ENCODE results near the gene CDC42BPB.
"Not testable (repeated sequence)": the region's sequence is repeated elsewhere in the genome, so short reads cannot be mapped to it uniquely, and the experiment has no call there.

Gene CDC42BPB

GRCh38 chr14:103028772-103029171, 28.6 kb downstream of the CDC42BPB start:
- Histone ChIP-seq H3K79me2 (ENCODE audit: low read length) (no peaks in the 10 kb centered on the region), H3K27ac (ENCODE audit: low read length) (no peak overlapping the region), H3K9ac (ENCODE audit: low read length) (no peak overlapping the region), H3K36me3 (replicated peaks; ENCODE audit: low read depth, low read length) (no peaks in the 10 kb centered on the region), H3K4me1 (ENCODE audit: low read length) (no peaks in the 10 kb centered on the region), H3K4me3 (ENCODE audit: low read length) (no peak overlapping the region), H2AFZ (ENCODE audit: low read depth, low read length) (no peak overlapping the region), H4K20me1 (ENCODE audit: insufficient read depth, low read length) (no peaks in the 10 kb centered on the region), H3K4me2 (ENCODE audit: low read length) (no peak overlapping the region), H3K27me3 (ENCODE audit: low read depth, low read length) (peaks cover 4% of the 10 kb centered on the region; the same call in 1 of the 2 replicates), H3K9me3 (ENCODE audit: insufficient read depth, low read length) (no peaks in the 10 kb centered on the region)
- TF ChIP-seq EZH2phosphoT487 (IDR thresholded peaks at IDR 0.05; ENCODE audit: low read depth) = no peak
- TF ChIP-seq CTCF (IDR thresholded peaks at IDR 0.05; ENCODE audit: low read depth, low read length) = no peak

- Histone ChIP-seq H3K27me3 (ENCODE audit: low read depth, low read length) (peaks cover 4% of the 10 kb centered on the region; the same call in 1 of the 2 replicates), H3K79me2 (ENCODE audit: low read length) (no peaks in the 10 kb centered on the region), H3K4me2 (ENCODE audit: low read length) (no peak overlapping the region), H3K4me3 (ENCODE audit: low read length) (no peak overlapping the region), H3K4me1 (ENCODE audit: low read length) (no peaks in the 10 kb centered on the region), H3K9me3 (ENCODE audit: insufficient read depth, low read length) (no peaks in the 10 kb centered on the region), H4K20me1 (ENCODE audit: insufficient read depth, low read length) (no peaks in the 10 kb centered on the region), H3K36me3 (replicated peaks; ENCODE audit: low read depth, low read length) (no peaks in the 10 kb centered on the region), H3K9ac (ENCODE audit: low read length) (no peak overlapping the region), H3K27ac (ENCODE audit: low read length) (no peak overlapping the region), H2AFZ (ENCODE audit: low read depth, low read length) (no peak overlapping the region)
- TF ChIP-seq EZH2phosphoT487 (IDR thresholded peaks at IDR 0.05; ENCODE audit: low read depth) (no peak), CTCF (IDR thresholded peaks at IDR 0.05; ENCODE audit: low read depth, low read length) (no peak)
Observed at GRCh38 chr14:103028161-103028767, 29.1 kb downstream of the CDC42BPB start.

GRCh38 chr14:103027451-103027850, 29.9 kb downstream of the CDC42BPB start:
- Histone ChIP-seq H3K4me1 (ENCODE audit: low read length) (no peaks in the 10 kb centered on the region), H3K4me3 (ENCODE audit: low read length) (no peak overlapping the region), H2AFZ (ENCODE audit: low read depth, low read length) (no peak overlapping the region), H3K4me2 (ENCODE audit: low read length) (no peak overlapping the region), H4K20me1 (ENCODE audit: insufficient read depth, low read length) (no peaks in the 10 kb centered on the region), H3K27me3 (ENCODE audit: low read depth, low read length) (peaks cover 6% of the 10 kb centered on the region; the same call in 1 of the 2 replicates), H3K9ac (ENCODE audit: low read length) (no peak overlapping the region), H3K79me2 (ENCODE audit: low read length) (no peaks in the 10 kb centered on the region), H3K27ac (ENCODE audit: low read length) (no peak overlapping the region), H3K9me3 (ENCODE audit: insufficient read depth, low read length) (no peaks in the 10 kb centered on the region), H3K36me3 (replicated peaks; ENCODE audit: low read depth, low read length) (no peaks in the 10 kb centered on the region)
- TF ChIP-seq CTCF (IDR thresholded peaks at IDR 0.05; ENCODE audit: low read depth, low read length) = no peak
- no peak for TF ChIP-seq EZH2phosphoT487 (IDR thresholded peaks at IDR 0.05; ENCODE audit: low read depth)

- Histone ChIP-seq H3K79me2 (ENCODE audit: low read length) (no peaks in the 10 kb centered on the region), H3K27ac (ENCODE audit: low read length) (no peak overlapping the region)
Observed at GRCh38 chr14:103026988-103027387, 30.4 kb downstream of the CDC42BPB start.

GRCh38 chr14:103026196-103026595, 31.2 kb downstream of the CDC42BPB start:
- H3K9me3 ChIP-seq (ENCODE audit: insufficient read depth, low read length); H3K79me2 ChIP-seq (ENCODE audit: low read length): not testable (repeated sequence)

More at GRCh38 chr14:103026988-103027387, 30.4 kb downstream of the CDC42BPB start:
- no peak overlapping the region for H3K4me2 ChIP-seq (ENCODE audit: low read length)
- no peaks in the 10 kb centered on the region for H3K9me3 ChIP-seq (ENCODE audit: insufficient read depth, low read length)
- H3K9ac ChIP-seq (ENCODE audit: low read length) = no peak overlapping the region
- no peak for TF ChIP-seq EZH2phosphoT487 (IDR thresholded peaks at IDR 0.05; ENCODE audit: low read depth)
- TF ChIP-seq CTCF (IDR thresholded peaks at IDR 0.05; ENCODE audit: low read depth, low read length) = no peak
- no peaks in the 10 kb centered on the region for H3K36me3 ChIP-seq (replicated peaks; ENCODE audit: low read depth, low read length)
- H3K4me3 ChIP-seq (ENCODE audit: low read length) = no peak overlapping the region
- no peaks in the 10 kb centered on the region for H4K20me1 ChIP-seq (ENCODE audit: insufficient read depth, low read length)
- no peaks in the 10 kb centered on the region for H3K4me1 ChIP-seq (ENCODE audit: low read length)
- peaks cover 9% of the 10 kb centered on the region; the same call in 1 of the 2 replicates for H3K27me3 ChIP-seq (ENCODE audit: low read depth, low read length)
- H2AFZ ChIP-seq (ENCODE audit: low read depth, low read length) = no peak overlapping the region

More at GRCh38 chr14:103026196-103026595, 31.2 kb downstream of the CDC42BPB start:
- not testable (repeated sequence) for H3K36me3 ChIP-seq (replicated peaks; ENCODE audit: low read depth, low read length); H3K4me2 ChIP-seq (ENCODE audit: low read length); H3K27ac ChIP-seq (ENCODE audit: low read length); H3K4me1 ChIP-seq (ENCODE audit: low read length); H3K4me3 ChIP-seq (ENCODE audit: low read length); H3K27me3 ChIP-seq (ENCODE audit: low read depth, low read length); H2AFZ ChIP-seq (ENCODE audit: low read depth, low read length); H3K9ac ChIP-seq (ENCODE audit: low read length); H4K20me1 ChIP-seq (ENCODE audit: insufficient read depth, low read length)

Measured in OCI-LY3 (cell line).